ENCODE results near the gene KIF2C.
"Not testable (repeated sequence)": the region's sequence is repeated elsewhere in the genome, so short reads cannot be mapped to it uniquely, and the experiment has no call there.

KIF2C gene

GRCh38 chr1:44799770-44800584 lies 60.3 kb downstream of the KIF2C start, which contains the start of gene PLK3:
Gene PLK3 (plus strand): TSS chr1:44800377. CDS start chr1:44800464, 87 bp downstream.
- peak; percentile 99 for DNase-seq

GRCh38 chr1:44801491-44802305 lies 62.1 kb downstream of the KIF2C start:
- DNase-seq: no peak

GRCh38 chr1:44802306-44803061 lies 62.8 kb downstream of the KIF2C start:
- no peak for DNase-seq

GRCh38 chr1:44803062-44803311 lies 63.4 kb downstream of the KIF2C start:
- no peak for DNase-seq

- no peak for DNase-seq
Measured at GRCh38 chr1:44803312-44804095, 63.9 kb downstream of the KIF2C start.

GRCh38 chr1:44805311-44806024 lies 65.8 kb downstream of the KIF2C start:
- no peak for DNase-seq

GRCh38 chr1:44806025-44806703 lies 66.5 kb downstream of the KIF2C start:
- no peak for DNase-seq

- DNase-seq: no peak
Measured at GRCh38 chr1:44806704-44807363, 67.2 kb downstream of the KIF2C start, which contains the start of gene DYNLT4. Gene DYNLT4 (minus strand): TSS chr1:44807351. CDS start chr1:44806668, 683 bp downstream.

- DNase-seq: peak; percentile 94
Measured at GRCh38 chr1:44807364-44808062, 67.9 kb downstream of the KIF2C start.

- peak; percentile 81 for DNase-seq
Measured at GRCh38 chr1:44808063-44808937, 68.7 kb downstream of the KIF2C start, which contains the start of gene BTBD19. Gene BTBD19 (plus strand): TSS chr1:44808523. CDS start chr1:44808821, 298 bp downstream.

- peak; percentile 96 for DNase-seq
Measured at GRCh38 chr1:44808938-44809917, 69.6 kb downstream of the KIF2C start.

- peak; percentile 54 for DNase-seq
Measured at GRCh38 chr1:44810101-44810761, 70.6 kb downstream of the KIF2C start.

GRCh38 chr1:44810762-44811105 lies 71.1 kb downstream of the KIF2C start:
- DNase-seq: not testable (repeated sequence)

- DNase-seq: no peak
Measured at GRCh38 chr1:44811234-44811633, 71.6 kb downstream of the KIF2C start.

- DNase-seq: no peak
Measured at GRCh38 chr1:44812822-44813543, 73.3 kb downstream of the KIF2C start.

GRCh38 chr1:44815926-44816325 lies 76.3 kb downstream of the KIF2C start:
- DNase-seq: not testable (repeated sequence)

Measured in activated CD4-positive, alpha-beta T cell treated with anti-CD3 and anti-CD28 coated beads, Interleukin-2, Interleukin-6, amounts not matched to agents 100 ng/mL and 50 ng/mL, durations not matched to agents 16 hours and 8 hours (primary cell).